RPMI7951 (cell line): ENCODE measurements around the gene OR6S1. TPM values are rescaled to one million over a fixed set of nuclear protein-coding genes. Genes with fewer than 3 reads are reported as not detected.
A peak's percentile ranks its signal among the peaks of the same experiment; 100 is the strongest.
"Not testable (repeated sequence)": the region's sequence is repeated elsewhere in the genome, so short reads cannot be mapped to it uniquely, and the experiment has no call there.

ENCODE experiments used
- DNase-seq: peaks from one replicate; pipeline ENCODE4 v3.0.0-alpha.2; 2012; ENCODE audit warnings: low read depth
- total RNA-seq: library from RNA; depleted of rRNA; stranded (reverse); fragments of >200 nt; shearing (Covaris generic); gene quantifications from 2 replicates; pipeline ENCODE4 v1.2.3, GENCODE V29; 2014

Gene OR6S1
- total RNA-seq, 1 experiment from 2014 or later = not detected

DNA sequence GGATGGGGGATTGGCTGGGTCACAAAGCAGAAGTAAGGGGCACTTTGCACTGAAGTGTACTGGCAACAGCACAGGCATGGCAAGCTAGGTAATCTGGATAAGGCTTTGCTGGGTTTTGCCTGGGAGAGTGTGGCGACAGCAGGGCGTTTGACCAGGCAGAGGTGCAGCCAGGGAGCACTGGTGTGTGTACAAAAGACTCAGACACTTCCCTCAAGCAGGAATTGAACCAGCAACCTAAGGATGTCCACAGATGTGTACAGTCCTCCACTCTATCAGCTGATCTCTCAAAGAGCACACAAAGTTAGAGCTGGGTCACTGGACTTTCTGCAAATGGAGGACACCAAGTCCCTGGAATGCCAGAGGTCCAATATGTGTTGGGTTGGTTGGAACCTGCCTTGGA, 27.5 kb upstream of the OR6S1 start:
- DNase-seq = no peak

- DNase-seq = no peak
Measured at GRCh38 chr14:20667957-20668356, 26.5 kb upstream of the OR6S1 start.

GRCh38 chr14:20666400-20666961, 25.0 kb upstream of the OR6S1 start:
- DNase-seq = not testable (repeated sequence)

DNA sequence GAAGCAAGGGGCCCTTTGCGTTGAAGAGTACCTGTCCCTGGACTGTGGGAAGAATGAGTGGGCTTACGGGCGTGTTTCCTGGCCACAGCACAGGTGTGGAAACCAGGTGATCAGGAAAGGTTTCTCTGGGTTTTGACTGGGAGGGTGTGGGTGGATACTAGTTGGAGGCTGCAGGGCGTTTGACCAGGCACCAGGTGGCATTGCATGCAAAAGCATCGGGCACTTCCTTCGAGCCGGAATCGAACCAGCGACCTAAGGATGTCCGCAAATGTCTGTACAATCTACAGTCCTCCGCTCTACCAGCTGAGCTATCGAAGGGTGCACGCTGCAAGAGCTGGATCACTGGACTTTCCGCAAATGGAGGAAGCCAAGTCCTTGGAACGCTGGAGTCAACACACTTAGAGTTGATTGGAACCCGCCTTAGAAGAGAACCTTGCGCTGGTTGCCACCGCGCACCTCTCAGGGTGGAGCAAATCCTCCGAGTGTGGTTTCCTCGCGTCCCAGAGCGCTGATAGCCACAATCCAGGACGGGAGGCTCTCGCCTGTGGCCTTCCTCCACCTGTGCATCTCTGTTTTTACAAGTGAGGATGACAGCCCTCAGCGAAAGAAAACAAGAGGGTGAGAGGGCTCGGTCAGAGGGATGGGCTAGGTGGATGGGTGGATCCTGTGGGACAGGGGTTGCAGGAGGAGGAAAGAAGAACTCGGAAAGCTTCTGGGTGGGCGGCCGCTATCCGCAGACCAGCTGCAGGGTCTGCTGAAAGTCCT, 21.7 kb upstream of the OR6S1 start:
- DNase-seq = peak; percentile 54

- DNase-seq = no peak
Measured at GRCh38 chr14:20661197-20661596, 19.7 kb upstream of the OR6S1 start.

GRCh38 chr14:20659813-20660395, 18.4 kb upstream of the OR6S1 start:
- DNase-seq = no peak

GRCh38 chr14:20659336-20659735, 17.8 kb upstream of the OR6S1 start:
- DNase-seq = no peak

DNA sequence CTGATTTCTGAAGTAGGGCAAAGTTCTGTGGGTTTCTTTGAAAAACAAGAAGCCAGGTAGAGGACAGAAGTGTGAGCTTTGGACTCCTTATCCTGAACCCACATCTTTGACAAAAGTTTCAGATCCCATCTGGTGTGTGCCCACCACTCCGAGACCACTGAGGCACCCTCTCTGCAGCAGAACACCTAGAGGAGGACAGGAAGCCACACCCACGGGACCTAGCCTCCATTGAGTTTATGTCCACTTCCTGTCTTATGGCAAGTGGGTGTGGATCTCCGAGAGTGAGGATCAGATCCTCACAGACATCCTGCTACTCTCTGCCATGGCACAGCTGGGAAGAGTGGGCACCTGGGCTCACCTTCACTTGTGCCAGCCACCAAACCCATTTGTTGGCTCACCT, 16.8 kb upstream of the OR6S1 start:
- no peak for DNase-seq

DNA sequence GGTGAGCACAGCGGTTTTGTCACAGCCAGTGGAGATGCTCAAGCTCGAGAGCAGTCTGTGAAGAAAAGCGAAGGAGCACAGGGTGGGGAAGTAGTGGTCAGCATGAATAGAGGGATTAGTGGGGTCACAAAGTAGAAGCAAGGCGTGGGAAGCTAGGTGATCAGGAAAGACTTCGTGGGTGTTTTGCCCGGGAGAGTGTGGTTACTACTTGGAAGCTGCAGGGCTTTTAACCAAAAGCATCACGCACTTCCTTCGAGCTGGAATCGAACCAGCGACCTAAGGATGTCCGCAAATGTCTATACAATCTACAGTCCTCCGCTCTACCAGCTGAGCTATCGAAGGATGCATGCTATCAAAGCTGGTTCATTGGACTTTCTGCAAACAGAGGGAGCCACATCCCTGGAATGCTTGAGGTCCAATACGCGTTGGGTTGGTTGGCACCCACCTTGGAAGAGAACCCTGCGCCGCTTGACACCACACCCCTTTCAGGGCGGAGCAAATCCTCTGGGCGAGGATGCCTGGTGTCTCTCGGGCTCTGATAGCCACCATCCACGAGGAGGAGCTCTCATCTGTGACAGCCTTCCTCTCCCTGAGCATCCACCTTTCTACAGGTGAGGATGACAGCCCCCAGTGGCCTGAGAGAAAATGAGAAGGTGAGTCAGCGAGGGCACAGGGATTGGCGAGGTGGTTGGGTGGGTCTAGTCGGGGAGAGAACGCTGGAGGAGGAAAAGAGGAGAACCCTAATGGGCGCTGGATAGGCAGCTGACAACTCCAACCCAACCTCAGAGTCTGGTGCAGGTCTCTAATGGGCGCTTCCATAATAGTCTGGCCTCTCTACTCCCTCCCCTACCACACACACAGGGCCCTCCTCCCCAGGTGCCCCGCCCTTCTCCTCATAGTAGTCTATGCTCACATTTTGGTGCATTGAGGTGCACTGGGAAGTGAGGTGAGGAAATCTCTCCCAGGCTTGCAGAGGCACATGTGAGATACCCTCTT, 16.0 kb upstream of the OR6S1 start:
- DNase-seq = no peak

DNA sequence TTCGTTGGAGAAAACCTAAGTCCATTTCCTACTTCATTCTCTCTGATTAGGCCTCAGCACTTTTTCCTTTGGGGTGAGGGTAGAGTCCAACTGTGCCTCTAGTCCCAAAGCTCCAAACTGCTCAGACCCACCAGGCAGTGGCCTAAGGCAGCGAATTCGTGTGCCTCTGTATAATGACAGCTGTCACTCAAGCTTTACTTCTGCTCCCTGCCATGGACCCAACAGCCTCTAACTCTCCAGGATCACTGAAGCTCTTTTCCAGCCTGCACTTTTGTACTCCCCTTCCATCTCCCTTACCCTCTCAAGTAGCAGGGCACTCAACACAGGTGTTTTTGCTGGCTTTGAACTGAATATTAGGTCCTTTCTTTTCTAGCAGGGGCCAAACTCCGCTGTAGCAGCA, 14.8 kb upstream of the OR6S1 start:
- no peak for DNase-seq

GRCh38 chr14:20655851-20656250, 14.4 kb upstream of the OR6S1 start:
- no peak for DNase-seq

DNA sequence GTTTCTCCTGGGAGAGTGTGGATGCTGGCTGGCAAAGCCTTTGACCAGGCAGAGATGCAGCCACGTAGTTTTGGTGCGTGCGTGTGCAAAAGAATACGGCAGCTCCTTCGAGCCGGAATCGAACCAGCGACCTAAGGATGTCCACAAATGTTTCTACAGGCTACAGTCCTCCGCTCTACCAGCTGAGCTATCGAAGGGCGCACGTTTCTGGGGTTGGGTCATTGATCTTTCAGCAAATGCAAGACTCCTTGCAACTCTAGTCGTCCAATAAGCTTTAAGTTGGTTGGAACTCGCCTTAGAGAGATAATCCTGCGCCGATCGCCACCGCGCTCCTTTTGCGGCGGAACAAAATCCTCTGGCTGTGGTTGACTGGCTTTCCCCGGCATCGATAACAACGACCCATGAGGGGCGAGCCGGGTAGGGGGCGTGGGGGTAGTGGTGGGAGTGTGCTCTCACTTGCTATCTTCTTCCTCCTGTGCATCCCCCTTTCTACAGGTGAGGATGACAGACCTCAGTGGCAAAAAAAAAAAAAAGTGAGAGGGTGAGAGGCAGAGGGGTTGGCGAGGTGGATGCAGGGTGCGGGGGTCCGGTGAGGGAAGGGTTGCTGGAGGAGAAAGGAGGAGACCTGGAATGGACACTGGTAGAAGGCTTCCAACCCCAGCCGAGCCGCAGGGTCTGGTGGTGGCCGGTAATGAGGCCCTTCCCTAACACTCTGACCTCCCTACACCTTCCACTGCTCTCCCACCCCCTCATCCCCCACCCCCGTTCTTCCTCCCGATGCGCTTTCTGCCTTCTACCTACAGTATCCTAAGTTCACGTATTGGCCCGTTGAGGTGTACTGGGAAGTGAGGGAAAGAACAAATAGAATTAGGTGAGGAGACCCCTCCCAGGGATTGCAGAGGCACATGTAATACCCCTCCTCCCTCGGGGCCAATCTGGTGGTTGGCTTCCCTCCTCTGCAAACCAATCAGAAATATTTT, 11.8 kb upstream of the OR6S1 start:
- DNase-seq = peak; percentile 52

DNA sequence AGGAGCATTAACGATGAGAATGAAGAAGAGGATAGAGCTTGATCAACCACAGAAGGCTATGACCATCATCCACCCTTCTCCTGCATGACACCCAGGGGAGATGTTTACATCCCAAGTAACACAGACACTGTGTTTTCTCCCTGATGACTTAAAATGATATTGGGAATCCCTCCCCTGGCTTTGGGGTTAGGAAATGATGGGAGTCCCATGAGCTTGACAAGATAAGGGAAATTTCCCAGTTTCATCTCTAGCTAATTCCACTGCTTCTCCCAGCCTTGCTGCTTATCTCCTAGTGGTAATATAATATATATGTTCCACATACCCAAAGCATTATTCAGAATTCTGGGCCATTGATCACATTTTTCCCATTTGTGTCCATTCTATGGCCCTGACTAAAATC, 4.0 kb upstream of the OR6S1 start:
- no peak for DNase-seq

DNA sequence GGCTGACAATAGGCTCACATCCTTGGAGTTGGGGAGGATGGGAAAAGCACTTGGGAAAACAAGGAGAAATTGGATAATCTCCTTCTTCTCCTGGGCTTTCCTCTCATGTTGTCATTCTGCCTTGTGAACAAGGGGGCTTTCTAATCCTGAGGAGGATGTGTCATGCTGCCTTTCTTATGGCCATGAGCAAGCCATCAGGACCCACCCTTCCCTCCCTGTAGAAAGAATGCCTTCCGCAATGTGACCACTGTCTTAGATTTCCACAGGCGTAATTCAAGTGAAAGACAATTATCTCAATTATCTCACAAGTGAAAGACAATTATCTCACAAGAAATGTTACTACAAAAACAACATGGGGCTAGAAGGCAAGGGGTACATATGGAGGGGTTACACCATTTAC, 3.0 kb upstream of the OR6S1 start:
- DNase-seq = no peak

DNA sequence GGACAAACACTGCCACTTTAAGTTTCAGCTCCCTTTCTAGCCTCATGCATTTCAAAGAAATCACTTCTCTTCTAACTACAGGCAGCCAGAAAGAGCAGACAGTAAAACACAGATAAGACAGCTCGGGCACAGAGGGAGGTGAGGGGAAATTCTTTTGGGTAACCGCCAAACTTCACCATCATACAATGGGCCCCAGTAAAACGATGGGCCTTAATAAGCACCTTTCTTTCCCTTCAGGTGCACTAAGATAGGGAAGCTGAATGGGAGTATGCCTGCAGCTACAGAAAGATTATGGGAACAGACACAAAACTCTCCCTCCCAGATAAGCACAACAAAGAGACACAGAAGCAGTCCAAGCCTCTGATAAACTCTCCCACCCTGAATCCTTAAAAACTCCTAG, 1.3 kb upstream of the OR6S1 start:
- DNase-seq = not testable (repeated sequence)

DNA sequence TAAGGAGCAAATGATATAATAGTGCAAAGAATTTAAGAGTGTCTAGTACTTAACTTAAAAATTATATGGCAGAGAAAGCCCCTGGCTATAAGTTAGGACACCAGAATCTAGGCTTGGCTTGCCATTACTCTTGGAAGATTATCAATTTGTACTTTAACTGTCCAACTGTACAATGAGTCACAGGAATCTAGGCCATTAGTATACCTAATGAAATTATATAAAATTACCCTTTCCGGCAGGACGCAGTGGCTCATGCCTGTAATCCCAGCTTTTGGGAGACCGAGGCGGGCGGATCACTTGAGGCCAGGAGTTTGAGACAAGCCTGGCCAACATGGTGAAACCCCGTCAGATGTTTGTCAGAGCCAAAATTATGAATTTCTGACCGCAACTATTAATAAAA, 691 bp upstream of the OR6S1 start:
- no peak for DNase-seq

GRCh38 chr14:20632831-20633691, 8.4 kb downstream of the OR6S1 start:
- DNase-seq = peak; percentile 68

- DNase-seq = no peak
Measured at GRCh38 chr14:20632448-20632830, 9.1 kb downstream of the OR6S1 start.

DNA sequence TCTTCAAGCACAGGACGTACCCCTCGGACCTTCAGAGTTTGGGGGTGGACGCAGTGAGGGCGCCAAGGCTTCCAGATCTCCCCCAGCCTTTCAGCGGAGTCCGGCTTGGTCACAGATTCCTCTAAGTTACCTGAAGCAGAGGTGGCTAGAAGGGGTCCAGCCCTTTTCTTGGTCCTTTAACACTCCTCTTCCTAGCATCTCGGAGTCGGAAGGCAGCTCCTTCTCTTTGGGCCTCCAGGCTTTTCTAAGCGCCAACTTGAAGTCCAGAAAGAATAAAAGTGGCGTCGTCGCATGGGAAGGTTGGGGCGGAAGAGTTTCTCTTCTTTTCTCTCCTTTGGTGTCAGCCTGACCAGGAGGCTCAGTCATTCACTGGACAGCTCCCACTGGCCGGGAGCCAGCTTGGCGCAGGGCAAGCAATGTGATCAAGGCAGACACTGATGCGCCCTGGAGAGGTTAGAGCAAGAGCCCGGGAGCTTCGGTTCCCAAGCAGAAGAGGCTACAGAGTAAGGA, 9.6 kb downstream of the OR6S1 start:
- peak; percentile 73 for DNase-seq
